HG03060 (cell line): ENCODE data around the gene ZNF135.

Experiments
- ATAC-seq: cut with Tn5 transposase; IDR thresholded peaks from one replicate; pipeline ENCODE4 v1.9.1; 2021; ENCODE audit warnings: low read depth, moderate number of reproducible peaks; ENCODE audit not compliant: unreplicated experiment

Gene ZNF135

GRCh38 chr19:58045411-58046050 lies 13.6 kb upstream of the ZNF135 start:
- ATAC-seq: no peak

- no peak for ATAC-seq
Measured at GRCh38 chr19:58046856-58047255, 12.2 kb upstream of the ZNF135 start.

DNA sequence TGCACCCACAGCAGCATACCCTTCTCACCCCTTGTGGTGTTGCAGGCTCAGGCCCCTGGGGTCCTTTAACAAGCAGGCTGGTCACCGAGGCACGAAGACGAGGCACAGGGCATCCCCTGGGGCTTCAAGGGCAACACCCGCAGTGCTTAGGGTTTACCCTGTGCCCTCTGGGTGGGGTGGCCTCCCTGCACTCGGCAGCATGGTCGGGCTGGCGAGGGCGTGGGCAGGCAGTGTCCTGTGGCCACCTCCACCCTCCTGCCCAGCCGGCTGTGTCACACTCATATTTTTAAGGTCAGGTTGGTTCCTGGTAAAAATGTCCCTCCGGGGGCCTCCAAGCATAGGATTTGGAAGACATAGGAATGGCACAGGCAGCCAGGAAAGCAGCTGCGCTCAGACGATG lies 11.4 kb upstream of the ZNF135 start:
- ATAC-seq: no peak

DNA sequence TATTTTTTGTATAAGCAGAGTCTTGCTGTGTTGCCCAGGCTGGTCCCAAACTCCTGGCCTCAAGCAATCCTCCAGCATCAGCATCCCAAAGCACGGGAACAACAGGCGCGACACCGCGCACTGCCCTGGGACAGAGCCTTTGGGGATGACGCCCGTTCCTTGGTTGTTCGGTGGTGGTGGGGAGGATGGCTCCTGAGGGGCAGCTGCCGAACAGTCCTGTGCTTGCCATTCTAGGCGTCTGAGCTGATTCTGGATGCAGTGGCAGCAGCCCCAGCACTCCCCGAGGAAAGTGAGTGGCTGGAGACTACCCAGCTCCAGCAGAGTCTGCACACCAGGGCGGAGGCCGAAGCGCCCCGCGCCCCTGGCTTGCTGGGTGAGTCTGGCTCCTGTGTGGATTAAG lies 6.8 kb upstream of the ZNF135 start:
- ATAC-seq: no peak

- no peak for ATAC-seq
Measured at GRCh38 chr19:58053480-58054156, 5.5 kb upstream of the ZNF135 start.

GRCh38 chr19:58054901-58055874 lies 3.9 kb upstream of the ZNF135 start:
- no peak for ATAC-seq

GRCh38 chr19:58056261-58056660 lies 2.8 kb upstream of the ZNF135 start:
- no peak for ATAC-seq

- ATAC-seq: no peak
Measured at GRCh38 chr19:58056861-58057260, 2.2 kb upstream of the ZNF135 start.

DNA sequence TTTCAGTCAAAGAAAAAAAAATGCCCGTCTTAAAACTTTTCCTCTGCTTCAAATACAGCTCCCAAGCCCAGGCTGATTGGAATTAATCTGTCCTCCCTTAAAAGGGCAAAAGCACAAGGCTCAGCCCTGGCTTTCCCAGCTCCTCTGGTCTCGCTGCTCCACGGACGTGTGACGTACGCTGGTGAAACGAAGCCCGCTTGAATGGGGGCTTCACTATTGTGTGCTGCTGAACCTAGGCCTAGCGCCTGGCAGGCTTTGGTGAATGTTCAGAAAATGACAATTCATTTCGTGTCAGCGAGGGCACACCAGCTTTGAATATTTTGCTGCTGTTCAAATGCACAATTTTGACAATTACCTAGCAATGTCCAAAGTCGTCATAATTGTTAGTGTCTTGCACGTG lies 615 bp upstream of the ZNF135 start:
- no peak for ATAC-seq

GRCh38 chr19:58059671-58060078 lies 593 bp downstream of the ZNF135 start:
- ATAC-seq: no peak

DNA sequence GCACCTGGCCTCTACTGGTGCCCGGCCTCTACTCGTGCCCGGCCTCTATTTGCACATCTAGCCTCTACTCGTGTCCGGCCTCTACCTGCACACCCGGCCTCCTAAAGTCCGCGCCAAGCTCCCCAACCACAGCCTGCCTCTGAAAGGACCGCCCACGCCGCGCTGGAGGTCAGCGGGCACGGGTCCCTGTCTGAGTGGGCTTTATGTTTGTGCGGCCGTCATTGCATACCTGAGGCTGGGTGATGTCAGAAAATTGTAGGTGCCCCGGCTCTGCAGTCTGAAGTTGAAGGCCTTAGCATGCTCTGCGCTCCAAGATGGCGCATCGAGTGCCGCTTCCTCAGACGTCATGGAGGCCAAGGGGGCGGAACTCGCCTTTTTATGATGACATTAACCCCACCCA lies 1.1 kb downstream of the ZNF135 start:
- ATAC-seq: no peak

GRCh38 chr19:58063712-58064111 lies 4.6 kb downstream of the ZNF135 start:
- ATAC-seq: no peak

DNA sequence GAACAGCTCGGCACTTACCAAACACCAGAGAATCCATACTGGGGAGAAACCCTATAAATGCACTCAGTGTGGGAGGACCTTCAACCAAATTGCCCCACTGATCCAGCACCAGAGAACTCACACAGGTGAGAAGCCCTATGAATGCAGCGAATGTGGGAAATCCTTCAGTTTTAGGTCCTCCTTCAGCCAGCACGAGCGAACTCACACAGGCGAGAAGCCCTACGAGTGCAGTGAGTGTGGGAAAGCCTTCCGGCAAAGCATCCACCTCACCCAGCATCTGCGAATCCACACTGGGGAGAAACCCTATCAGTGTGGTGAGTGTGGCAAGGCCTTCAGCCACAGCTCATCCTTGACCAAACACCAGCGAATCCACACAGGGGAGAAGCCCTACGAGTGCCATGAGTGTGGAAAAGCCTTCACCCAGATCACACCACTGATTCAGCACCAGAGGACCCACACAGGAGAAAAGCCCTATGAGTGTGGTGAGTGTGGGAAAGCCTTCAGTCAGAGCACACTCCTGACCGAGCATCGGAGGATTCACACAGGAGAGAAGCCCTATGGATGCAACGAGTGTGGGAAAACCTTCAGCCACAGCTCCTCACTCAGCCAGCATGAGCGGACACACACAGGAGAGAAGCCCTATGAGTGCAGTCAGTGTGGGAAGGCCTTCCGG lies 8.3 kb downstream of the ZNF135 start:
- ATAC-seq: no peak

DNA sequence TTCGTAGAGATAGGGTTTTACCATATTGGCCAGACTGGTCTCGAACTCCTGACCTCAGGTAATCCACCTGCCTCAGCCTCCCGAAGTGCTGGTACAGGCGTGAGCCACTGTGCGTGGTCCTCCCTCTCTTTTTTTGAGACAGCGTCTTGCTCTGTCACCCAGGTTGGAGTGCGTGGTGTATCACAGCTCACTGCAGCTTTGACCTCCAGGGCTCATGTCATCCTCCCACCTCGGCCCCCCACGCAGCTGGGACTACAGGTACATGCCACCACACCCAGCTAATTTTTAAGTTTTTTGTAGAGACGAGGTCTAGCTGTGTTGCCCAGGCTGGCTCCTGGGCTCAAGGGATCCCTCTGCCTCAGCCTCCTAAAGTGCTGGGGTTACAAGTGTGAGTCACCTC lies 20.7 kb downstream of the ZNF135 start:
- no peak for ATAC-seq

DNA sequence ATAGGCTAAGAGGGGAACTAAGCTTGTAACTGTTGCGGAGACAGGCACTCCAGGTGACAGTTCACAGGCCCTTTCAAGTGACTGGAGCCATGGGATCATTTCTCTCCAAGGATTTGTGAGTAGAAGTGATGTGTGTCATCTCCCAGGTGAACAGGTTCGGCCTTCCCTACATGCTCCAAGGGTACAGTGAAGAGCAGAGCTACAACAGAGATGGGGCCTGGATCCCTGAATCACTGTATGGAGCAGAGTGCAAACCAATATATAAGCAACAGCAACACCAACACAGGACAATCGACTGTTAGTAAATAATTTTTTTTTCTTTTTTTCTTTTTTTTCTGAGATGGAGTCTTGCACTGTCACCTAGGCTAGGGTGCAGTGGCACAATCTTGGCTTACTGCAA lies 23.9 kb downstream of the ZNF135 start:
- ATAC-seq: no peak

DNA sequence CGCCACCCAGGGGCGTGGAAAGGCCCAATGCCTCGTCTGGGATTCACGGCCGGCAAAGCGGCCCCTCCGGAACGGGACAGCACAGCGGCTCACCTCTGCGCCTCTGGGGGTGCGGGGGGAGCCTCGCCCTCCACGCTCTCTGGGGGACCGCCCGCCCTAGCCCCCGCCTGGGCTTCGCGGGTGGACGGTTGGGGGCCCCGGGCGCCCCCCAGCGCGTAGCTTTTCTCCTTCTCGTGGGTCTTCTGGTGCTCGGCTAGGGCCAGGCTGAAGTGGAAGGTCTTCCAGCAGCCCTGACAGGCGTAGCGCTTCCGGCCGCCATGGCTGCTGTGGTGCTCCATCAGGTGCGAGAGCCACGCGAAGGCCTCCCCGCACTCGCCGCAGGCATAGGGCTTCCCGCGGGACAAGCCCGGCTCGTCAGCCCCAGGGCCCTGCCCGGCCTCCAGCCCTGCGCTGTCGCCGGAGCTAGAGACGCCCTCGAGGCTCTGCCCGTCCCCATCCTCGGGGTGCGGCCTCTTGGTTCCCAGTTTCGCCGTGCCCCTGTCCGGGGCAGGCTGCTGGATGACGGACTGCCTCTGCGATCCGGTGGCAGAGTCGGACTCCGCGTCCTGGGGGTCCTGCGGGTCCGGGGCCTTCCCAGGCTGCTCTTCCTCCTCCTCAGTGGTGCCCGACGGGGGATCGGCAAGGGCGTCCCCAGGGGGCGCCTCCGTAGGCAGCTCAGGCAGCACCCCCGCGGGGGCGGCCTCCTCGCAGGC lies 25.7 kb downstream of the ZNF135 start:
- no peak for ATAC-seq

GRCh38 chr19:58085348-58085875 lies 26.3 kb downstream of the ZNF135 start:
- no peak for ATAC-seq

- ATAC-seq: no peak
Measured at GRCh38 chr19:58086825-58087710, 28.0 kb downstream of the ZNF135 start.

DNA sequence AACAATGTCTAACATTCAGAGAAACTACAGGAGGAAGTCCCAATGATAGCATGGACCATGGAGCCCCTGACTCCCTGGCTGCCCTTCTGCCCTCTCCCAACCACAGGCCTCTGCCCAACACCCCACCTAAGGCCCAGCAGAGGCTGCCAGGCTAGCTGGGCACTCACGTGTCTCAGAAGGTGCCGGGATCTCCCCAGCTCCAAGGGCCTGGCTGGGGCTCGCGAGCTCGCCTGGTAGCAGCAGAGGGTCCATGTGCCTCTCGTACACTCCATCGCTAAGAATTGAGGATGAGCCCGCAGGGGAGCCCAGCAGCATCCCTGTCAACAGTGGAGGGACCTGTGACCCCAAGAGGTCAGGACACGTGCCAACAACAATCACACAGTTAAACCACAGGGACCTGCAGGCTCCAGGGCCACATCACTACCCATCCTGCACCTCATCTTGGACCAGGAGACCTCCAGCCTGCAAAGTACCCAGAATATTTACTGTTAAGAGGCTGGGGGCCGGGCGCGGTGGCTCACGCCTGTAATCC lies 29.5 kb downstream of the ZNF135 start:
- ATAC-seq: no peak
